ENCODE results near the gene NTHL1. TPM values are rescaled to one million over a fixed set of nuclear protein-coding genes. Genes with fewer than 3 reads are reported as not detected.

Gene NTHL1
- polyA plus RNA-seq, 3 donors, result 9.2 to 22.4 (median 9.6) TPM

DNA sequence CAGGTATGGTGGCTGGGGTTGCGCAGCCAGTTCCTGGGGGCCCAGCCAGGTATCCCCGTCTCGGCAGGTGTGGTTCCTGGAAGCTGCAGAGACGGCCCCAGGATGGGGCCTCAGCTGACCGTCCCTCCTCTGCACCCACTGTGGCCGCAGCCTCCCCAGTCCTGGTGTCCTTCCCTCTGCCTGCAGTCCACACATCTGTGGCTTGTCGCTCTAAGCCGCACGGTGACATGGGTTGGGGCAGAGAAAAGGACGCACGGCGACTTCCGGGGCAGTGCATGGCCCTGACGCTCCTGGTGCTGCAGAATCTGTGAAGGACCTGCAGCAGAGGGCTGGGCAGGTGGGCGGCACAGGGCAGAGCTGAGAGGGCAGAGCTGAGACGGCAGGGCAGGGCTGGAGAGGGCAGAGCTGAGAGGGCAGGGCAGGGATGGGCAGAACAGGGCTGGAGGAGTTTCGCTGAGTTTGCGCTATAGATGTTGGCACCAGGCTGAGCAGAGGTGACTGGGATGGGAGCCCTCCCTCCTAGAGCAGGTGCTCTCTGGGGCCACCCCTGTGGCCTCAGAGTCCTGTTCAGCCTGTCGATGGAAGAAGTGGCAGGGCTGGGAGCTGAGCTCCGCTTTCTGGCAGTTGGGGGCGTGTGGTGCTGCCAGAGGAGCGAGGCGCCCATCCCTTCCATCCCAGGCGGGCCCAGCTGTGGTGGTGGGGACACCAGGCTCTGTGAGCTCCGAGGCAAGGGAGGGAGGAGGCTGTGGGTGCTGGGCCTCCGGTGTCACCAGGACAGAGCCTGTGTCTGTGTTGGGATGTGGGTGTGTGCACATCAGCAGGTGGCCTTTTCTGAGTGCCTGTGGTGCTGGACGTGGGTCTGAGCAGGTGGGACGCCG is 23.2 kb upstream of the NTHL1 start:
- no peaks in the 10 kb centered on the region for H3K4me1 Mint-ChIP-seq
- H3K27ac ChIP-seq (ENCODE audit: low read depth in 1 of 2, low read length in 2 of 2), result no peak overlapping the region
- intact Hi-C loops (cut with micrococcal nuclease), result no loop called here
- DNase-seq, result no peak
- H3K4me3 Mint-ChIP-seq, result no peak overlapping the region
- H3K4me3 ChIP-seq (replicated peaks in 1 of 3; ENCODE audit: low read depth in 2 of 3, low read length in 3 of 3), result no peak overlapping the region
- no peaks in the 10 kb centered on the region for H3K4me1 ChIP-seq (ENCODE audit: control insufficient read depth in 1 of 2, insufficient read depth in 2 of 2, low read length in 2 of 2)
- no peak overlapping the region for H3K9ac ChIP-seq (ENCODE audit: insufficient read depth, low read length, poor library complexity, severe bottlenecking)
- no peaks in the 10 kb centered on the region for H4K20me1 ChIP-seq (ENCODE audit: insufficient read depth, low read length)
- H3K27ac Mint-ChIP-seq, result no peak overlapping the region
- TF ChIP-seq, protein P1, sequence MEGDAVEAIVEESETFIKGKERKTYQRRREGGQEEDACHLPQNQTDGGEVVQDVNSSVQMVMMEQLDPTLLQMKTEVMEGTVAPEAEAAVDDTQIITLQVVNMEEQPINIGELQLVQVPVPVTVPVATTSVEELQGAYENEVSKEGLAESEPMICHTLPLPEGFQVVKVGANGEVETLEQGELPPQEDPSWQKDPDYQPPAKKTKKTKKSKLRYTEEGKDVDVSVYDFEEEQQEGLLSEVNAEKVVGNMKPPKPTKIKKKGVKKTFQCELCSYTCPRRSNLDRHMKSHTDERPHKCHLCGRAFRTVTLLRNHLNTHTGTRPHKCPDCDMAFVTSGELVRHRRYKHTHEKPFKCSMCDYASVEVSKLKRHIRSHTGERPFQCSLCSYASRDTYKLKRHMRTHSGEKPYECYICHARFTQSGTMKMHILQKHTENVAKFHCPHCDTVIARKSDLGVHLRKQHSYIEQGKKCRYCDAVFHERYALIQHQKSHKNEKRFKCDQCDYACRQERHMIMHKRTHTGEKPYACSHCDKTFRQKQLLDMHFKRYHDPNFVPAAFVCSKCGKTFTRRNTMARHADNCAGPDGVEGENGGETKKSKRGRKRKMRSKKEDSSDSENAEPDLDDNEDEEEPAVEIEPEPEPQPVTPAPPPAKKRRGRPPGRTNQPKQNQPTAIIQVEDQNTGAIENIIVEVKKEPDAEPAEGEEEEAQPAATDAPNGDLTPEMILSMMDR (IDR thresholded peaks at IDR 0.05), result no peak
- H3K27me3 Mint-ChIP-seq (ENCODE audit: low read depth in 3 of 3), result peaks cover 0 to 2% (median 0%) of the 10 kb centered on the region in 3 donors
- H3K27me3 ChIP-seq (ENCODE audit: control insufficient read depth in 2 of 2, insufficient read depth in 2 of 2, low read length in 2 of 2), result no peaks in the 10 kb centered on the region
- H3K79me2 ChIP-seq (ENCODE audit: insufficient read depth, low read length), result no peaks in the 10 kb centered on the region
- H2AFZ ChIP-seq (ENCODE audit: insufficient read depth, low read depth, low read length, poor library complexity, severe bottlenecking), result no peak overlapping the region
- peaks cover 0 to 4% (median 0%) of the 10 kb centered on the region in 7 donors for H3K9me3 Mint-ChIP-seq
- H3K36me3 ChIP-seq (replicated peaks in 1 of 2; ENCODE audit: control insufficient read depth in 1 of 2, insufficient read depth in 2 of 2, low read length in 2 of 2), result peaks cover 57 to 86% of the 10 kb centered on the region in 2 donors
- no peaks in the 10 kb centered on the region for H3K9me3 ChIP-seq (replicated peaks in 1 of 2; ENCODE audit: control insufficient read depth in 1 of 2, insufficient read depth in 1 of 2, low read length in 2 of 2)
- no peak overlapping the region for H3K4me2 ChIP-seq (replicated peaks; ENCODE audit: extremely low read depth, low read length, poor library complexity, severe bottlenecking)
- peaks cover 72 to 96% of the 10 kb centered on the region in 2 donors for H3K36me3 Mint-ChIP-seq
- whole genome bisulfite sequencing (ENCODE audit: insufficient coverage), result 93% methylated on average over 28 of the region's 29 CpGs

DNA sequence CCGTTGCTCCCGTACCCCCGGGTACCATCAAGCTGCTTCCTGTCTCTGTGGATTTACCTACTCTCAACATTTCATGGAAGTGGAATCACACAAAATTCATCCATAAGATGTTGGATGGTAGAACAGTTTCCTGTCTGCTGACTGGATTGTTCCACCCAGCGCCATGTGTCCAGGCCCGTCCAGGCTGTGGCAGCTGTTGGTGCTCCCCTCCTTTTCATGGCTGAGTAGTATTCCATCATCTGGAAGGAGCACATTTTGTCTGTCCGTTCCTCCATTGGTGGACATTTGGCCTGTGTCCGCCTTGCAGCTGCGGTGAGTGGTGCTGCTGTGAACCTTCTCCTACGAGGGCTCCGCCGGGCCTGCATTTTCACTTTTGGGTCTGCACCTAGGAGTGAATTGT is 18.5 kb upstream of the NTHL1 start:
- H3K27me3 ChIP-seq (ENCODE audit: control insufficient read depth in 2 of 2, insufficient read depth in 2 of 2, low read length in 2 of 2), result no peaks in the 10 kb centered on the region
- no peak overlapping the region for H2AFZ ChIP-seq (ENCODE audit: insufficient read depth, low read depth, low read length, poor library complexity, severe bottlenecking)
- no peaks in the 10 kb centered on the region for H3K9me3 ChIP-seq (replicated peaks in 1 of 2; ENCODE audit: control insufficient read depth in 1 of 2, insufficient read depth in 1 of 2, low read length in 2 of 2)
- H3K4me2 ChIP-seq (replicated peaks; ENCODE audit: extremely low read depth, low read length, poor library complexity, severe bottlenecking), result no peak overlapping the region
- H3K4me1 ChIP-seq (ENCODE audit: control insufficient read depth in 1 of 2, insufficient read depth in 2 of 2, low read length in 2 of 2), result no peaks in the 10 kb centered on the region
- Mint-ChIP-seq H3K4me3 (no peak overlapping the region), H3K4me1 (no peaks in the 10 kb centered on the region), H3K36me3 (peaks cover 61 to 90% of the 10 kb centered on the region in 2 donors), H3K9me3 (peaks cover 0 to 4% (median 0%) of the 10 kb centered on the region in 7 donors), H3K27me3 (ENCODE audit: low read depth in 3 of 3) (peaks cover 0 to 1% (median 0%) of the 10 kb centered on the region in 3 donors), H3K27ac (no peak overlapping the region)
- no peak overlapping the region for H3K27ac ChIP-seq (ENCODE audit: low read depth in 1 of 2, low read length in 2 of 2)
- H3K79me2 ChIP-seq (ENCODE audit: insufficient read depth, low read length), result no peaks in the 10 kb centered on the region
- H3K9ac ChIP-seq (ENCODE audit: insufficient read depth, low read length, poor library complexity, severe bottlenecking), result no peak overlapping the region
- intact Hi-C loops (cut with micrococcal nuclease), result no loop called here
- no peak overlapping the region for H3K4me3 ChIP-seq (replicated peaks in 1 of 3; ENCODE audit: low read depth in 2 of 3, low read length in 3 of 3)
- DNase-seq, result no peak
- TF ChIP-seq, protein P1 (IDR thresholded peaks at IDR 0.05), result no peak
- 96% methylated on average over 9 of the region's 11 CpGs for WGBS (ENCODE audit: insufficient coverage)
- H4K20me1 ChIP-seq (ENCODE audit: insufficient read depth, low read length), result no peaks in the 10 kb centered on the region
- peaks cover 64 to 87% of the 10 kb centered on the region in 2 donors for H3K36me3 ChIP-seq (replicated peaks in 1 of 2; ENCODE audit: control insufficient read depth in 1 of 2, insufficient read depth in 2 of 2, low read length in 2 of 2)
